Breast epithelium (tissue), 3 donors: ENCODE data around the gene PRKD2.

ENCODE experiments used
- POLR2AphosphoS5 ChIP-seq, 3 donors: sonication (generic); formaldehyde crosslinking; IDR thresholded peaks; one replicate each; pipeline ENCODE4 v1.6.1; 2017; ENCODE audit warnings: antibody characterized with exemption in 3 of 3
- TF ChIP-seq, protein P1 (sequence below), 3 donors: fragments of 450-650 bp; IDR thresholded peaks; one replicate each; pipeline ENCODE4 v1.5.1; 2016 to 2017; ENCODE audit warnings: antibody characterized with exemption in 3 of 3, mild to moderate bottlenecking in 3 of 3, moderate library complexity in 3 of 3

DNA sequence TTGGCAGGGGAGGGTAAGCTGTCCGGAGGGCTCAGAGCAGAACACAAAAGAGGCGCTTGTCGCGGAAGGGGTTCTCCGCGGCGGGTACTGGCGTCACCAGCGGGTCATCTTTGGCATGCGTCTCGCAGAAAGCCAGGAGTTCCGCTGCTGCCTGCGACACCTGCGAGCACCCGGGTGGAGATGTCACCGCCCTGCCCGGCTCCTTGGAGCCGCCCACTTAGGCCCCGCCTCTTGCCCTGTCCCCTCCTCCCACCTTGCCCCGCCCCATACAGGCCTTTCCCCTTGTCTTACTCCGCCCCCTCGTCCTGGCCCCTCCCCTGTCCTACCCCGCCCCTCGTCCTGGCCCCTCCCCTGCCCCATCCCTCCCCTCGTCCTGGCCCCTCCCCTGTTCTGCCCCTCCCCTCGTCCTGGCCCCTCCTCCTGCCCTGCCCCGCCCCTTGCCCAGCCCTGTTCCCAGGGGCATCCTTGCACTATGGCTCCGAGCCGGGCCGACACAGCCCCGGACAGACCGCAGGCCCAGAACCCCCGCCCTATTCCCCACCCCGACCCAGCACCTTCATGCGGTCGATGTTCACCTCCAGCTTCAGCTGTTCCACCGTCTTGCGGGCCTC, 82.8 kb downstream of the PRKD2 start:
- TF ChIP-seq, protein P1, sequence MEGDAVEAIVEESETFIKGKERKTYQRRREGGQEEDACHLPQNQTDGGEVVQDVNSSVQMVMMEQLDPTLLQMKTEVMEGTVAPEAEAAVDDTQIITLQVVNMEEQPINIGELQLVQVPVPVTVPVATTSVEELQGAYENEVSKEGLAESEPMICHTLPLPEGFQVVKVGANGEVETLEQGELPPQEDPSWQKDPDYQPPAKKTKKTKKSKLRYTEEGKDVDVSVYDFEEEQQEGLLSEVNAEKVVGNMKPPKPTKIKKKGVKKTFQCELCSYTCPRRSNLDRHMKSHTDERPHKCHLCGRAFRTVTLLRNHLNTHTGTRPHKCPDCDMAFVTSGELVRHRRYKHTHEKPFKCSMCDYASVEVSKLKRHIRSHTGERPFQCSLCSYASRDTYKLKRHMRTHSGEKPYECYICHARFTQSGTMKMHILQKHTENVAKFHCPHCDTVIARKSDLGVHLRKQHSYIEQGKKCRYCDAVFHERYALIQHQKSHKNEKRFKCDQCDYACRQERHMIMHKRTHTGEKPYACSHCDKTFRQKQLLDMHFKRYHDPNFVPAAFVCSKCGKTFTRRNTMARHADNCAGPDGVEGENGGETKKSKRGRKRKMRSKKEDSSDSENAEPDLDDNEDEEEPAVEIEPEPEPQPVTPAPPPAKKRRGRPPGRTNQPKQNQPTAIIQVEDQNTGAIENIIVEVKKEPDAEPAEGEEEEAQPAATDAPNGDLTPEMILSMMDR (IDR thresholded peaks at IDR 0.05): no peak
- TF ChIP-seq POLR2AphosphoS5 (IDR thresholded peaks at IDR 0.05): no peak
